ENCODE results near the gene MRM2.

MRM2 gene

GRCh38 chr7:2198760-2199159 is 43.2 kb downstream of the MRM2 start:
- Histone ChIP-seq H3K4me1 (ENCODE audit: control insufficient read depth, insufficient read depth, low read length) (no peaks in the 10 kb centered on the region), H3K9me3 (ENCODE audit: control insufficient read depth, insufficient read depth, low read length) (no peaks in the 10 kb centered on the region), H3K27me3 (ENCODE audit: control insufficient read depth, insufficient read depth, low read length) (no peaks in the 10 kb centered on the region), H3K4me3 (ENCODE audit: low read length) (no peak overlapping the region), H3K27ac (ENCODE audit: low read length) (no peak overlapping the region), H3K36me3 (ENCODE audit: control insufficient read depth, insufficient read depth, low read length) (peaks cover 27% of the 10 kb centered on the region)
- no peak for DNase-seq (ENCODE audit: low read depth, low spot score)
- no CpG with 5 or more reads among the region's 10 CpGs for WGBS (ENCODE audit: insufficient coverage, insufficient read length)

GRCh38 chr7:2198206-2198605 is 43.8 kb downstream of the MRM2 start:
- Histone ChIP-seq H3K4me1 (ENCODE audit: control insufficient read depth, insufficient read depth, low read length) (no peaks in the 10 kb centered on the region), H3K9me3 (ENCODE audit: control insufficient read depth, insufficient read depth, low read length) (no peaks in the 10 kb centered on the region), H3K36me3 (ENCODE audit: control insufficient read depth, insufficient read depth, low read length) (peaks cover 27% of the 10 kb centered on the region), H3K27ac (ENCODE audit: low read length) (no peak overlapping the region), H3K4me3 (ENCODE audit: low read length) (no peak overlapping the region), H3K27me3 (ENCODE audit: control insufficient read depth, insufficient read depth, low read length) (no peaks in the 10 kb centered on the region)
- no peak for DNase-seq (ENCODE audit: low read depth, low spot score)
- no CpG with 5 or more reads among the region's 15 CpGs for WGBS (ENCODE audit: insufficient coverage, insufficient read length)

- WGBS (ENCODE audit: insufficient coverage, insufficient read length), result no CpG with 5 or more reads among the region's 21 CpGs
- Histone ChIP-seq H3K27me3 (ENCODE audit: control insufficient read depth, insufficient read depth, low read length) (no peaks in the 10 kb centered on the region), H3K4me1 (ENCODE audit: control insufficient read depth, insufficient read depth, low read length) (no peaks in the 10 kb centered on the region), H3K27ac (ENCODE audit: low read length) (no peak overlapping the region), H3K9me3 (ENCODE audit: control insufficient read depth, insufficient read depth, low read length) (no peaks in the 10 kb centered on the region), H3K4me3 (ENCODE audit: low read length) (no peak overlapping the region), H3K36me3 (ENCODE audit: control insufficient read depth, insufficient read depth, low read length) (peaks cover 27% of the 10 kb centered on the region)
- no peak for DNase-seq (ENCODE audit: low read depth, low spot score)
Observed at GRCh38 chr7:2197436-2198155, 44.4 kb downstream of the MRM2 start.

- Histone ChIP-seq H3K4me1 (ENCODE audit: control insufficient read depth, insufficient read depth, low read length) (no peaks in the 10 kb centered on the region), H3K27me3 (ENCODE audit: control insufficient read depth, insufficient read depth, low read length) (no peaks in the 10 kb centered on the region), H3K36me3 (ENCODE audit: control insufficient read depth, insufficient read depth, low read length) (peaks cover 27% of the 10 kb centered on the region), H3K27ac (ENCODE audit: low read length) (no peak overlapping the region), H3K9me3 (ENCODE audit: control insufficient read depth, insufficient read depth, low read length) (no peaks in the 10 kb centered on the region), H3K4me3 (ENCODE audit: low read length) (no peak overlapping the region)
- WGBS (ENCODE audit: insufficient coverage, insufficient read length), result no CpG with 5 or more reads among the region's 32 CpGs
- DNase-seq (ENCODE audit: low read depth, low spot score), result no peak
Observed at GRCh38 chr7:2196381-2197378, 45.3 kb downstream of the MRM2 start.

DNA sequence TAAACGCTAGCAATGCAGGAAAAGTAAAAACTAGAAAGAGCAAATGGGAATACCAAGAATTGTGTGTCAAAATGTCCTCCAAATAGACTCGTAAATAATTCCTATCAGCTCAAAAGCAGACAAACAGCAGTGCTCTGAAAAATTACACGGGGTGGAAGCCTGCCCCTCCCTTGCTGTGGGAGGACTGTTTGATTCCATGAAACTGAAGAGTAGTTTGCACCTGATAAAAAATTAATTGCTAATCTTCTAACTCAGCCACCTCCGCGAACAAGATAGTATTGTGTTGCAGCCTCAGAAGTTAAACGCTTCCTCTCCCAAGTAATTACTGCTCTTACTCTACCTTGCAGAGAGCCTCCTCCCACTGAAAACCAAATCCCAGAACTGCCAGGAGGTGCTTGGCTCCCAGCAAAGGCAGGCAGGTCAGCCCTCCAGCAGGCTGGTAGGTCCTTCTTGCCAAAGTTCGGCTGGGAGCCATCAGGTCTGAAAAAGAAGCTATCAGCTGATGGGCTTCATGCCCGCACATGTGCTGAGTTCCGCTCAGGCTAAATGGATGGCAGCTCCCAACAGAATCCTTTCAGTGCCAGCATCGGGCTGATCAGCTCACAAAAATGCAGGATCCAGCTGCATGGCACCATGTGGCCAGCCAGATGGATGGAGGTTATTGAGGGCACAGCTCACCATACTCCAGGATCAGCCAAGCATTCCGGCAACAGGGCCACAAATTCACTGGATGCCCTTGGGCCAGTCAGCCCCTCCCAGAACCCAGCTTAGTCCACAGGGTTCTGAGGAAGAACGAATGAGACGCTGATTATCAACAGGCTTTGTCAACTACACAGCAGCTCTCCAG is 46.4 kb downstream of the MRM2 start:
- peaks cover 26% of the 10 kb centered on the region for H3K36me3 ChIP-seq (ENCODE audit: control insufficient read depth, insufficient read depth, low read length)
- H3K27ac ChIP-seq (ENCODE audit: low read length), result no peak overlapping the region

DNA sequence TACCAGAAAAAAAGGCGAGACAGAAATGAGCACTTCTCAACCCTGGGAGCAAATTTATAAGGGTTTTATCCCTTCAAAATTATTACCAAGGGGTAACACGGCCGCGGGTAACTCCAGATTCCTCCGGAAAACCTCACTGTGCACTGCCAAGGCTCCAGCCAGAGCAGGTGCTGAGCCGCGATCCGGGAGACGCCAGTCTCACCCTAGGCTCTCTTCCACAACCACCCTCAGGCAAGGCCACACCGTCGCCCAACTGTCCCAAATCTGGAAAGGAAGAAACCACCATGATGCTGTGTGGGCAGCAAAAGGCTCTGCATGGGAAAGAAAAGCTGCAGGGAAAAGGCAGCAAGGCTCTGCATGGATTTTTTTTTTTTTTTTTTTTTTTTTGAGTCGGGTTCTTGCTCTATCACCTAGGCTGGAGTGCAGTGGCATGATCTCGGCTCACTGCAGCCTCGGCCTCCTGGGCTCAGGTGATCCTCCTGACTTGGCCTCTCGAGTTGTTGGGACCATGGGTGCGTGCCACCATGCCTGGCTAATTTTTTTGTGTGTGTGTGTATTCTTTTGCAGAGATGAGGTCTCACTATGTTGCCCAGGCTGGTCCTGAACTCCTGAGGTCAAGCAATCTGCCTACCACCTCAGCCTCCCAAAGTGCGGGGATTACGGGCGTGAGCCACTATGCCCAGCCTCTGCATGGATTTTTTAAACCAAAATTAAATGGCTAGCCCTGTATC is 48.3 kb downstream of the MRM2 start:
- no peak for DNase-seq (ENCODE audit: low read depth, low spot score)
- WGBS (ENCODE audit: insufficient coverage, insufficient read length), result no CpG with 5 or more reads among the region's 19 CpGs

More for the DNA sequence above, 46.4 kb downstream of the MRM2 start:
- Histone ChIP-seq H3K27me3 (ENCODE audit: control insufficient read depth, insufficient read depth, low read length) (no peaks in the 10 kb centered on the region), H3K4me3 (ENCODE audit: low read length) (no peak overlapping the region), H3K4me1 (ENCODE audit: control insufficient read depth, insufficient read depth, low read length) (no peaks in the 10 kb centered on the region), H3K9me3 (ENCODE audit: control insufficient read depth, insufficient read depth, low read length) (no peaks in the 10 kb centered on the region)
- DNase-seq (ENCODE audit: low read depth, low spot score), result no peak
- WGBS (ENCODE audit: insufficient coverage, insufficient read length), result no CpG with 5 or more reads among the region's 13 CpGs

DNA sequence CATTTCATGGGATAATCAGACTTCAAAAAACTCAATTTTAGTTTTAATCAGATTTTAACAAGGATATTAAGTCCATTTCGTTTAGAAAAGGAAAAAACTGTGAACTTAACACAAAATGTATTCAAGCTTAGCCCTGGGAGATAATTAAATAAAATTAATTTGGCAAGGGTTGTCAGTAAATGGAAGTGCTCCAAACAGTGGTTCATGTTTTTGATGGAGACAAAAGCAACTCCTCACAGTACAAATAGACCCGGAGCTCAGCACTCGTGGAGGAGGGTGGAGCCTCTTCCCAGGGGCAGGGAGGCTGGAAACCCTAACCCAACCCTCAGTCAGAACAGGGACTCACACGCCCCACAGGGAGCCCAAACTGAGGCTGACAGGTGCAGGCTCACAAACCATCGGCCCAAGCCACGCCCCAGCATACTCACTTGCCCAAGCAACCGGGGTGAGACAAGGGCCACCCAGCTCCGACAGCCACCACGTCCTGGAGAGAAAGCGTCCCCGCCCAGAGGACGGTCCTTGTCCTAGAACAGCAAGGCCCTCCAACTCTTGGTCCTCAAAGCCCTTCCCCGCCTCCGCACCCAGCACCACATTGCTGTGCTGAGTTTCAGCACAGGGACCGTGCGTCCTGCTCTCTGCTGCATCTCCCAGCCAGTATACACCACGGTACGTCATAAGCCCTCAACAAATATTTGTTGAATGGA is 49.0 kb downstream of the MRM2 start:
- Histone ChIP-seq H3K4me3 (ENCODE audit: low read length) (no peak overlapping the region), H3K9me3 (ENCODE audit: control insufficient read depth, insufficient read depth, low read length) (no peaks in the 10 kb centered on the region), H3K36me3 (ENCODE audit: control insufficient read depth, insufficient read depth, low read length) (peaks cover 11% of the 10 kb centered on the region), H3K27me3 (ENCODE audit: control insufficient read depth, insufficient read depth, low read length) (no peaks in the 10 kb centered on the region), H3K27ac (ENCODE audit: low read length) (no peak overlapping the region), H3K4me1 (ENCODE audit: control insufficient read depth, insufficient read depth, low read length) (no peaks in the 10 kb centered on the region)
- no peak for DNase-seq (ENCODE audit: low read depth, low spot score)
- no CpG with 5 or more reads among the region's 18 CpGs for WGBS (ENCODE audit: insufficient coverage, insufficient read length)

More for the DNA sequence above, 48.3 kb downstream of the MRM2 start:
- H3K27ac ChIP-seq (ENCODE audit: low read length), result no peak overlapping the region
- no peaks in the 10 kb centered on the region for H3K4me1 ChIP-seq (ENCODE audit: control insufficient read depth, insufficient read depth, low read length)
- H3K36me3 ChIP-seq (ENCODE audit: control insufficient read depth, insufficient read depth, low read length), result peaks cover 11% of the 10 kb centered on the region
- no peak overlapping the region for H3K4me3 ChIP-seq (ENCODE audit: low read length)
- H3K27me3 ChIP-seq (ENCODE audit: control insufficient read depth, insufficient read depth, low read length), result no peaks in the 10 kb centered on the region
- H3K9me3 ChIP-seq (ENCODE audit: control insufficient read depth, insufficient read depth, low read length), result no peaks in the 10 kb centered on the region

DNA sequence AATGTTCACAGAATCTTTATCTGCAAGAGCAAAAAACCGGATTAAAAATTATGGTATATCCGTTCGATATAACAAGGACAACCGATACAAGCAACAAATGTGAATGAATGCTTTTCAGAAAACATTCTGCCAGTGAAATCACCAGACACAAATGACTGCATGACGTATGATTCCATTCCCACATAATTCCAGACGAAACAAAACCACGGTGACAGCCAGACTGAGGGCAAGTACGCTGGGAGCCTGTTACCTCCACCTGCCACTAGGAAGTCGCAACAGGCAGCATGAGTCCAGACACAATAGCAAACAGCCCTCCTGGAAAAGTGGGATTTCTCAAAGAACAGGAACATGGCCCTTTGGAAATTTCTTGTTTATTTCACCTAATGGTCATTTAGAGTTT is 51.0 kb downstream of the MRM2 start:
- H3K4me3 ChIP-seq (ENCODE audit: low read length), result no peak overlapping the region
- no peak overlapping the region for H3K27ac ChIP-seq (ENCODE audit: low read length)
- no peaks in the 10 kb centered on the region for H3K4me1 ChIP-seq (ENCODE audit: control insufficient read depth, insufficient read depth, low read length)
- 0 out of 2 replicates have a peak, but pooled peaks cover 4% of the 10 kb centered on the region for H3K36me3 ChIP-seq (ENCODE audit: control insufficient read depth, insufficient read depth, low read length)
- H3K27me3 ChIP-seq (ENCODE audit: control insufficient read depth, insufficient read depth, low read length), result no peaks in the 10 kb centered on the region
- no peaks in the 10 kb centered on the region for H3K9me3 ChIP-seq (ENCODE audit: control insufficient read depth, insufficient read depth, low read length)
- no CpG with 5 or more reads among the region's 9 CpGs for WGBS (ENCODE audit: insufficient coverage, insufficient read length)
- DNase-seq (ENCODE audit: low read depth, low spot score), result no peak

- no peak for DNase-seq (ENCODE audit: low read depth, low spot score)
- H3K27me3 ChIP-seq (ENCODE audit: control insufficient read depth, insufficient read depth, low read length), result no peaks in the 10 kb centered on the region
- H3K4me1 ChIP-seq (ENCODE audit: control insufficient read depth, insufficient read depth, low read length), result no peaks in the 10 kb centered on the region
- 0 out of 2 replicates have a peak, but pooled peaks cover under 1% of the 10 kb centered on the region for H3K36me3 ChIP-seq (ENCODE audit: control insufficient read depth, insufficient read depth, low read length)
- no peak overlapping the region for H3K4me3 ChIP-seq (ENCODE audit: low read length)
- H3K9me3 ChIP-seq (ENCODE audit: control insufficient read depth, insufficient read depth, low read length), result no peaks in the 10 kb centered on the region
- H3K27ac ChIP-seq (ENCODE audit: low read length), result no peak overlapping the region
- no CpG with 5 or more reads among the region's 10 CpGs for WGBS (ENCODE audit: insufficient coverage, insufficient read length)
Observed at GRCh38 chr7:2190531-2190930, 51.5 kb downstream of the MRM2 start.
